ENCODE measurements around the gene POLR3G. TPM values are rescaled to one million over a fixed set of nuclear protein-coding genes. Genes with fewer than 3 reads are reported as not detected.
A peak's percentile ranks its signal among the peaks of the same experiment; 100 is the strongest.

POLR3G gene
- total and polyA plus RNA-seq, 2 of the 13 experiments (the other 11 are each of a cell fraction or from before 2014, with no cell fraction given) = 1.2 to 7.3 TPM

- TF ChIP-seq LRRFIP1 (CRISPR knock-in tag; conservative IDR thresholded peaks at IDR 0.05) = no peak
- TF ChIP-seq HMGXB4 (CRISPR knock-in tag; IDR thresholded peaks at IDR 0.05; ENCODE audit: borderline replicate concordance in 1 of 2, low read depth in 1 of 2) = peak; percentile 72 to 88; a peak in 2 of 4 replicates
- no peak for TF ChIP-seq ZNF7 (CRISPR knock-in tag; IDR thresholded peaks at IDR 0.05)
- no peak for TF ChIP-seq FOSL1 (CRISPR knock-in tag; IDR thresholded peaks at IDR 0.05; ENCODE audit: borderline replicate concordance)
- no peak for TF ChIP-seq ZNF296 (CRISPR knock-in tag; conservative IDR thresholded peaks at IDR 0.05)
- no peak for TF ChIP-seq CENPX (CRISPR knock-in tag; IDR thresholded peaks at IDR 0.05)
- peak; percentile 93 for TF ChIP-seq ASH2L (IDR thresholded peaks at IDR 0.05; ENCODE audit: insufficient read length, low read depth, low read length)
- TF ChIP-seq TFE3 (CRISPR knock-in tag; IDR thresholded peaks at IDR 0.05) = peak; percentile 41
- TF ChIP-seq ZMYM4 (CRISPR knock-in tag; IDR thresholded peaks at IDR 0.05) = peak; percentile 95
- peak; percentile 80; the same call in 1 of the 2 replicates for TF ChIP-seq ZNF230 (CRISPR knock-in tag; IDR thresholded peaks at IDR 0.05)
- 0 out of 2 replicates have a peak, but pooled peaks have one; percentile 7 for TF ChIP-seq ZKSCAN1 (IDR thresholded peaks at IDR 0.05; ENCODE audit: low read length)
- peak; percentile 41; the same call in 1 of the 2 replicates for TF ChIP-seq ZNF160 (CRISPR knock-in tag; IDR thresholded peaks at IDR 0.05)
- peak; percentile 74 for TF ChIP-seq GATAD2A (CRISPR knock-in tag; IDR thresholded peaks at IDR 0.05)
- TF ChIP-seq ZNF609 (CRISPR knock-in tag; IDR thresholded peaks at IDR 0.05; ENCODE audit: borderline replicate concordance) = no peak; the same call in 1 of the 2 replicates
- TF ChIP-seq SAFB2 (CRISPR knock-in tag; IDR thresholded peaks at IDR 0.05; ENCODE audit: borderline replicate concordance, low read depth) = no peak; the same call in none of the 2 replicates
Measured at GRCh38 chr5:90474235-90475107, at the start of gene POLR3G, which contains the start of gene MBLAC2 (continued).

Measured in HepG2 (cell line).